ENCODE measurements around the gene STARD4.

DNA sequence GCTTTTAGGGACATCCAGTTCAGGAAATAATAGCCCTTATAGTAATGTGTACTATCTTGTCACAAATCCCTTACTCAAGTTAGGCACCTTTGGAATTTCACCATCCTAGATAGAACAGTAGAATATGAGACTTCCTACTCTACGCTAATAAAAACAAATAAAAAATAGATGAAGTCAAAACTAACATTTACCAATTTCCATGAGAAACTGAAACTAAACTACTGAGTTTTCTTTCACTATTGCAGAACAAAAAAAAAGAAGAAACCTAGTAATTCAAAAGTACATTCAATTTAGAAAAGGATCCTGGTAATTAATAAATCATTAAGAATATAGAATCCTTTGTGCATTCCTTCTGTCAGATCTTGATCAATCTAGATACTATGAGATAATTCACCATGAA, 14.0 kb downstream of the STARD4 start:
- TF ChIP-seq CTCF (IDR thresholded peaks at IDR 0.05 in 4 of 5, conservative IDR thresholded peaks at IDR 0.05 in 1 of 5) (no peak), POLR2A (IDR thresholded peaks at IDR 0.05) (no peak)

All from gastrocnemius medialis (tissue), 4 donors.